Liver (tissue), 9 donors: ENCODE results near the gene MYH11. TPM values are rescaled to one million over a fixed set of nuclear protein-coding genes. Genes with fewer than 3 reads are reported as not detected.

Source experiments
- DNase-seq: peaks from one replicate; pipeline ENCODE4 v3.0.0-alpha.2; 2017; ENCODE audit warnings: low spot score
- H3K27ac ChIP-seq, 2 donors: one replicate each; pipeline ENCODE4 v1.7.0; 2013; ENCODE audit warnings: inconsistent platforms in 2 of 2, low read length in 2 of 2, control low read depth in 1 of 2, low read depth in 1 of 2, mild to moderate bottlenecking in 1 of 2
- H3K27me3 ChIP-seq, 4 donors: one replicate each; pipeline versions ENCODE4 v1.6.1 to v1.7.0; 2013; ENCODE audit warnings: low read length in 3 of 4, inconsistent platforms in 1 of 4, mild to moderate bottlenecking in 1 of 4, moderate library complexity in 1 of 4; ENCODE audit not compliant: control insufficient read depth in 4 of 4, insufficient read depth in 4 of 4
- H3K36me3 ChIP-seq, 4 donors: one replicate each; pipeline versions ENCODE4 v1.6.1 to v1.7.0; 2013; ENCODE audit warnings: low read length in 3 of 4, mild to moderate bottlenecking in 3 of 4, low read depth in 1 of 4, moderate library complexity in 1 of 4; ENCODE audit not compliant: control insufficient read depth in 4 of 4, insufficient read depth in 3 of 4
- H3K4me1 ChIP-seq, 4 donors: one replicate each; pipeline versions ENCODE4 v1.6.1 to v1.7.0; 2013; ENCODE audit warnings: low read length in 3 of 4, mild to moderate bottlenecking in 3 of 4, moderate library complexity in 1 of 4; ENCODE audit not compliant: control insufficient read depth in 4 of 4, insufficient read depth in 4 of 4
- H3K4me3 ChIP-seq, 3 donors: one replicate each; pipeline versions ENCODE4 v1.6.1 to v1.7.0; 2013; ENCODE audit warnings: low read length in 3 of 3, control low read depth in 1 of 3, low read depth in 1 of 3, mild to moderate bottlenecking in 1 of 3
- H3K9ac ChIP-seq, 2 donors: one replicate each; pipeline ENCODE4 v1.7.0; 2013; ENCODE audit warnings: low read length in 2 of 2, mild to moderate bottlenecking in 2 of 2, moderate library complexity in 2 of 2, control low read depth in 1 of 2, low read depth in 1 of 2
- H3K9me3 ChIP-seq, 4 donors: one replicate each; pipeline versions ENCODE4 v1.6.1 to v1.7.0; 2013; ENCODE audit warnings: low read length in 3 of 4; ENCODE audit not compliant: control insufficient read depth in 4 of 4
- EGR1 ChIP-seq, 2 donors: IDR thresholded peaks; 2 replicates each; pipeline ENCODE4 v1.6.1; 2016 to 2018; ENCODE audit warnings: antibody characterized with exemption in 2 of 2, low read depth in 2 of 2
- GABPA ChIP-seq, 2 donors: IDR thresholded peaks in 1 of 2; conservative IDR thresholded peaks in 1 of 2; 2 replicates each; pipeline ENCODE4 v1.6.1; 2016; ENCODE audit warnings: antibody characterized with exemption in 2 of 2, mild to moderate bottlenecking in 1 of 2, moderate library complexity in 1 of 2
- NR2F2 ChIP-seq: IDR thresholded peaks from 2 replicates; pipeline ENCODE4 v1.6.1; 2016; ENCODE audit warnings: antibody characterized with exemption
- RAD21 ChIP-seq, 2 donors: IDR thresholded peaks; 2 replicates each; pipeline ENCODE4 v1.6.1; 2016; ENCODE audit warnings: antibody characterized with exemption in 2 of 2, mild to moderate bottlenecking in 2 of 2
- RXRA ChIP-seq, 2 donors: IDR thresholded peaks; 2 replicates each; pipeline ENCODE4 v1.6.1; 2017 to 2018; ENCODE audit warnings: antibody characterized with exemption in 2 of 2, mild to moderate bottlenecking in 1 of 2
- TAF1 ChIP-seq: conservative IDR thresholded peaks from 2 replicates; pipeline ENCODE4 v1.6.1; 2016; ENCODE audit warnings: antibody characterized with exemption, mild to moderate bottlenecking
- WGBS: extraction: QIAGEN DNeasy Blood & Tissue Kit; methylation state at CpG from one replicate; pipeline ENCODE4 v1.1.7; 2013; 5-methylcytosine and 5-hydroxymethylcytosine counted together
- polyA plus RNA-seq, 2 donors: library from polyadenylated mRNA; stranded (reverse) in 1 of 2; unstranded in 1 of 2; fragments of 200-250 nt in 1 of 2; fragments of >200 nt in 1 of 2; fragmentation: Nextera tagmentation in 1 of 2; extraction: Ambion mirVana in 1 of 2; gene quantifications; one replicate each; pipeline versions ENCODE4 v1.2.1 to v1.2.3, GENCODE V29; 2013 to 2015
- total RNA-seq, 2 donors: library from RNA; depleted of rRNA; stranded (reverse); fragments of >200 nt; gene quantifications; one replicate each; pipeline ENCODE4 v1.2.3, GENCODE V29; 2014
- TF ChIP-seq, protein P1 (sequence below): fragments of 150-350 bp; IDR thresholded peaks from 2 replicates; pipeline ENCODE4 v1.5.1; 2017; ENCODE audit warnings: improper control_type of control experiment, low read depth, low read length; ENCODE audit not compliant: missing input control
- TF ChIP-seq, protein P2 (sequence below): IDR thresholded peaks from 2 replicates; pipeline ENCODE4 v1.6.1; 2016; ENCODE audit warnings: antibody characterized with exemption
- TF ChIP-seq, protein P3 (sequence below): IDR thresholded peaks from 2 replicates; pipeline ENCODE4 v1.6.1; 2016; ENCODE audit warnings: antibody characterized with exemption, mild to moderate bottlenecking
- TF ChIP-seq, protein P4 (sequence below): IDR thresholded peaks from 2 replicates; pipeline ENCODE4 v1.6.1; 2016; ENCODE audit warnings: antibody characterized with exemption
- donor health status: healthy.
- donor health status: healthy.
- donor health status: healthy.
- donor health status: healthy.
- donor health status: healthy.

Gene MYH11
- total and polyA plus RNA-seq, 4 donors, result 0.51 to 33.7 (median 4.0) TPM

DNA sequence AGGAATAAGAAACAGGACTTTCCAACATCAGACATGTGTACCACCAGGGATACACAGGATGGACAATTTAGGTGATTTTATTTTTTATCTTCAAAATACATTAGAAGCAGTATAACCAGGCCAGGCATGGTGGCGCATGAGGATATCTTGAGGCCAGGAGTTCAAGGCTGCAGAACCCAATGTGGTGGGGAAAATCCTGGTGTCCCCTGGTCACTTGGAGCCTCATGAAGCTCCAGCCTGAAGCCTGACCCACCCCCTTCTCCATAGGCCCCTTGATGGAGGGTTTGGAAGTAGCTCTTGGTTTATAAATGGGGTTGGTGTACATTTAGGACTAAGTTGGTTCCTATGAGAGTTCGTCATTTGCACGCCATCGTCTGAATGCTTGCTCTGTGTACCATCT is 88.6 kb downstream of the MYH11 start:
- no peak overlapping the region for H3K4me3 ChIP-seq
- no peaks in the 10 kb centered on the region for H3K27me3 ChIP-seq
- H3K9ac ChIP-seq, result no peak overlapping the region
- DNase-seq, result no peak
- no peaks in the 10 kb centered on the region for H3K9me3 ChIP-seq
- no peak overlapping the region for H3K27ac ChIP-seq
- no peaks in the 10 kb centered on the region for H3K4me1 ChIP-seq
- TF ChIP-seq, protein P1, sequence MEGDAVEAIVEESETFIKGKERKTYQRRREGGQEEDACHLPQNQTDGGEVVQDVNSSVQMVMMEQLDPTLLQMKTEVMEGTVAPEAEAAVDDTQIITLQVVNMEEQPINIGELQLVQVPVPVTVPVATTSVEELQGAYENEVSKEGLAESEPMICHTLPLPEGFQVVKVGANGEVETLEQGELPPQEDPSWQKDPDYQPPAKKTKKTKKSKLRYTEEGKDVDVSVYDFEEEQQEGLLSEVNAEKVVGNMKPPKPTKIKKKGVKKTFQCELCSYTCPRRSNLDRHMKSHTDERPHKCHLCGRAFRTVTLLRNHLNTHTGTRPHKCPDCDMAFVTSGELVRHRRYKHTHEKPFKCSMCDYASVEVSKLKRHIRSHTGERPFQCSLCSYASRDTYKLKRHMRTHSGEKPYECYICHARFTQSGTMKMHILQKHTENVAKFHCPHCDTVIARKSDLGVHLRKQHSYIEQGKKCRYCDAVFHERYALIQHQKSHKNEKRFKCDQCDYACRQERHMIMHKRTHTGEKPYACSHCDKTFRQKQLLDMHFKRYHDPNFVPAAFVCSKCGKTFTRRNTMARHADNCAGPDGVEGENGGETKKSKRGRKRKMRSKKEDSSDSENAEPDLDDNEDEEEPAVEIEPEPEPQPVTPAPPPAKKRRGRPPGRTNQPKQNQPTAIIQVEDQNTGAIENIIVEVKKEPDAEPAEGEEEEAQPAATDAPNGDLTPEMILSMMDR, result no peak
- TF ChIP-seq GABPA (IDR thresholded peaks at IDR 0.05 in 1 of 2, conservative IDR thresholded peaks at IDR 0.05 in 1 of 2), result no peak
- no peak for TF ChIP-seq TAF1
- TF ChIP-seq, protein P2, sequence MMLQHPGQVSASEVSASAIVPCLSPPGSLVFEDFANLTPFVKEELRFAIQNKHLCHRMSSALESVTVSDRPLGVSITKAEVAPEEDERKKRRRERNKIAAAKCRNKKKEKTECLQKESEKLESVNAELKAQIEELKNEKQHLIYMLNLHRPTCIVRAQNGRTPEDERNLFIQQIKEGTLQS, result no peak
- TF ChIP-seq NR2F2, result no peak
- TF ChIP-seq, protein P3, sequence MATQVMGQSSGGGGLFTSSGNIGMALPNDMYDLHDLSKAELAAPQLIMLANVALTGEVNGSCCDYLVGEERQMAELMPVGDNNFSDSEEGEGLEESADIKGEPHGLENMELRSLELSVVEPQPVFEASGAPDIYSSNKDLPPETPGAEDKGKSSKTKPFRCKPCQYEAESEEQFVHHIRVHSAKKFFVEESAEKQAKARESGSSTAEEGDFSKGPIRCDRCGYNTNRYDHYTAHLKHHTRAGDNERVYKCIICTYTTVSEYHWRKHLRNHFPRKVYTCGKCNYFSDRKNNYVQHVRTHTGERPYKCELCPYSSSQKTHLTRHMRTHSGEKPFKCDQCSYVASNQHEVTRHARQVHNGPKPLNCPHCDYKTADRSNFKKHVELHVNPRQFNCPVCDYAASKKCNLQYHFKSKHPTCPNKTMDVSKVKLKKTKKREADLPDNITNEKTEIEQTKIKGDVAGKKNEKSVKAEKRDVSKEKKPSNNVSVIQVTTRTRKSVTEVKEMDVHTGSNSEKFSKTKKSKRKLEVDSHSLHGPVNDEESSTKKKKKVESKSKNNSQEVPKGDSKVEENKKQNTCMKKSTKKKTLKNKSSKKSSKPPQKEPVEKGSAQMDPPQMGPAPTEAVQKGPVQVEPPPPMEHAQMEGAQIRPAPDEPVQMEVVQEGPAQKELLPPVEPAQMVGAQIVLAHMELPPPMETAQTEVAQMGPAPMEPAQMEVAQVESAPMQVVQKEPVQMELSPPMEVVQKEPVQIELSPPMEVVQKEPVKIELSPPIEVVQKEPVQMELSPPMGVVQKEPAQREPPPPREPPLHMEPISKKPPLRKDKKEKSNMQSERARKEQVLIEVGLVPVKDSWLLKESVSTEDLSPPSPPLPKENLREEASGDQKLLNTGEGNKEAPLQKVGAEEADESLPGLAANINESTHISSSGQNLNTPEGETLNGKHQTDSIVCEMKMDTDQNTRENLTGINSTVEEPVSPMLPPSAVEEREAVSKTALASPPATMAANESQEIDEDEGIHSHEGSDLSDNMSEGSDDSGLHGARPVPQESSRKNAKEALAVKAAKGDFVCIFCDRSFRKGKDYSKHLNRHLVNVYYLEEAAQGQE, result no peak
- TF ChIP-seq, protein P4, sequence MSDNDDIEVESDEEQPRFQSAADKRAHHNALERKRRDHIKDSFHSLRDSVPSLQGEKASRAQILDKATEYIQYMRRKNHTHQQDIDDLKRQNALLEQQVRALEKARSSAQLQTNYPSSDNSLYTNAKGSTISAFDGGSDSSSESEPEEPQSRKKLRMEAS, result no peak
- H3K36me3 ChIP-seq, result no peaks in the 10 kb centered on the region
- WGBS, result 96% methylated on average over 4 of the region's 4 CpGs

DNA sequence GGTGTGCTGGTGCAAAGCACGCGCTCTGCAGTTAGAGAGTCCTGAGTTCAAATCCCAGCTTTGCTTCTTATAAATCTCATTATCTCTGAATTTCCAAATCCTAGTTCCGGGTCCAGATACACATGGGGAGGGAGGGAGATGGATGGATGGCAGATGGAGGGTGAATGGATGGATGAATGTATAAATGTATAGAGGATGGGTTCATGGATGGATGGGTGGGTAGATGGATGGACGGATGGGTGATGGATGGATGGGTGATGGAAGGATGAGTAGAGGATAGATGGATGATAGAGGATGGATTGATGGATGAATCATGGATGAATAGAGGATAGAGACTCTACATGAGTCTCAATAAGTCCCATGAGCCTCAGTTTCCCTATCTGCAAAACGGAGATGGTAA is 89.9 kb downstream of the MYH11 start:
- H3K27me3 ChIP-seq, result no peaks in the 10 kb centered on the region
- H3K9ac ChIP-seq, result no peak overlapping the region
- TF ChIP-seq RXRA (IDR thresholded peaks at IDR 0.05) (no peak), NR2F2 (no peak)
- no peaks in the 10 kb centered on the region for H3K4me1 ChIP-seq
- H3K27ac ChIP-seq, result no peak overlapping the region
- DNase-seq, result no peak
- H3K36me3 ChIP-seq, result no peaks in the 10 kb centered on the region
- 93% methylated on average over 5 of the region's 5 CpGs for WGBS
- H3K9me3 ChIP-seq, result no peaks in the 10 kb centered on the region
- H3K4me3 ChIP-seq, result no peak overlapping the region

DNA sequence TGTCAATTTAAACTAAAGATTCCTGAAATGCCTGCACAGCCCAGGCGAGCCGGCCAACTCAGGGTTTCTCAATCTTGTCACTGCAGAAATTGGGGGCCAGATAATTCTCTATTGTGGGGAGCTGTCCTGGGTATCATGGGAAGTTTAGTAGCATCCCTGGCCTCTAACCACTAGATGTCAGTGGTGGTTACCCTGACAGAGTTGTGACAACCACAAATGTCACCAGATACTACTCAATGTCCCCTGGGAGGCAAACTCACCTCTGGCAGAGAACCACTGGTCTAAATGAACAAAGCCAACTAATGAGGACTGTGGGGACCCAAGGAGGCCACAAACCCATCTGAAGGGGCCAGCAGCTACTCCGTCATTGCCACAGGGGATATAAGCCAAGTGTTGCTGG is 90.9 kb downstream of the MYH11 start:
- Histone ChIP-seq H3K27ac (no peak overlapping the region), H3K9me3 (no peaks in the 10 kb centered on the region), H3K4me3 (no peak overlapping the region), H3K4me1 (no peaks in the 10 kb centered on the region), H3K9ac (no peak overlapping the region), H3K27me3 (no peaks in the 10 kb centered on the region), H3K36me3 (no peaks in the 10 kb centered on the region)
- WGBS, result 37% methylated on average over 3 of the region's 3 CpGs
- no peak for DNase-seq
- TF ChIP-seq RAD21 (IDR thresholded peaks at IDR 0.05) (peak; percentile 81 to 87), EGR1 (IDR thresholded peaks at IDR 0.05; ENCODE audit: low read depth in 2 of 2) (no peak)
- TF ChIP-seq, protein P1, result peak; percentile 67
